Neural cell (in vitro differentiated cells): Measurements from ENCODE around the gene BCL2L11. TPM values are rescaled to one million over a fixed set of nuclear protein-coding genes. Genes with fewer than 3 reads are reported as not detected.

ENCODE experiments used
- H2AFZ ChIP-seq: fragments of 200-600, 300-800 bp; sonication (generic), shearing (Covaris generic); 2 replicates; pipeline ENCODE4 v1.6.0; 2014; ENCODE audit warnings: low read depth, mild to moderate bottlenecking, antibody characterized with exemption, low read length, moderate library complexity
- H3F3A ChIP-seq: fragments of 200-600 bp; shearing (Covaris generic); 2 replicates; pipeline ENCODE4 v1.6.1; 2016; ENCODE audit warnings: mild to moderate bottlenecking, moderate library complexity, mixed read lengths, antibody characterized with exemption, low read length; ENCODE audit not compliant: insufficient read depth, poor library complexity, severe bottlenecking
- H3K27ac ChIP-seq: fragments of 200-600, 300-800 bp; sonication (generic), shearing (Covaris generic); 2 replicates; pipeline ENCODE4 v1.5.1; 2014; ENCODE audit warnings: mild to moderate bottlenecking, low read length, moderate library complexity
- H3K27me3 ChIP-seq: fragments of 300-800, 200-600 bp; sonication (generic), shearing (Covaris generic); 2 replicates; pipeline ENCODE4 v1.6.0; 2014; ENCODE audit warnings: mild to moderate bottlenecking, low read depth, low read length, moderate library complexity; ENCODE audit not compliant: insufficient read depth
- H3K36me3 ChIP-seq: fragments of 300-800, 200-600 bp; sonication (generic), shearing (Covaris generic); 2 replicates; pipeline ENCODE4 v1.5.1; 2014; ENCODE audit warnings: mild to moderate bottlenecking, antibody characterized with exemption, low read length, moderate library complexity; ENCODE audit not compliant: insufficient read depth
- H3K4me2 ChIP-seq: fragments of 300-800, 200-600 bp; sonication (generic), shearing (Covaris generic); 2 replicates; pipeline ENCODE4 v1.6.0; 2014; ENCODE audit warnings: mild to moderate bottlenecking, low read length
- H3K4me3 ChIP-seq: fragments of 300-800, 200-600 bp; sonication (generic), shearing (Covaris generic); 2 replicates; pipeline ENCODE4 v1.5.1; 2014; ENCODE audit warnings: mild to moderate bottlenecking, low read length, moderate library complexity
- H3K79me2 ChIP-seq: fragments of 200-600 bp; shearing (Covaris generic); replicated peaks from 2 replicates; pipeline ENCODE4 v1.6.0; 2014; ENCODE audit warnings: mild to moderate bottlenecking, low read length, moderate library complexity; ENCODE audit not compliant: insufficient read depth
- H3K9ac ChIP-seq: fragments of 300-800, 200-600 bp; sonication (generic), shearing (Covaris generic); 2 replicates; pipeline ENCODE4 v1.6.1; 2016; ENCODE audit warnings: mild to moderate bottlenecking, low read length, mixed read lengths
- H3K9me2 ChIP-seq: fragments of 200-600 bp; shearing (Covaris generic); 2 replicates; pipeline ENCODE4 v1.6.1; 2016; ENCODE audit warnings: mild to moderate bottlenecking, low read length, mixed read lengths; ENCODE audit not compliant: insufficient read depth
- H3K9me3 ChIP-seq: fragments of 200-600, 300-800 bp; sonication (generic), shearing (Covaris generic); 2 replicates; pipeline ENCODE4 v1.6.1; 2016; ENCODE audit warnings: mild to moderate bottlenecking, mixed run types, low read length, moderate library complexity, mixed read lengths
- H4K20me1 ChIP-seq: fragments of 200-600 bp; shearing (Covaris generic); 2 replicates; pipeline ENCODE4 v1.6.1; 2016; ENCODE audit warnings: mild to moderate bottlenecking, mixed run types; ENCODE audit not compliant: insufficient read depth
- CTCF ChIP-seq: fragments of 450-650 bp; IDR thresholded peaks from 2 replicates; pipeline ENCODE4 v1.5.1; 2014; ENCODE audit warnings: antibody characterized with exemption, mild to moderate bottlenecking, moderate library complexity; ENCODE audit not compliant: poor library complexity, severe bottlenecking
- EP300 ChIP-seq: fragments of 450-650 bp; conservative IDR thresholded peaks from 2 replicates; pipeline ENCODE4 v1.6.1; 2014; ENCODE audit warnings: antibody characterized with exemption, mild to moderate bottlenecking, moderate library complexity; ENCODE audit not compliant: poor library complexity, severe bottlenecking
- EZH2 ChIP-seq: fragments of 200-600, 300-800 bp; shearing (Covaris generic), sonication (generic); IDR thresholded peaks from 2 replicates; pipeline ENCODE4 v1.6.1; 2014; ENCODE audit warnings: antibody characterized with exemption, low read length, borderline replicate concordance, mild to moderate bottlenecking; ENCODE audit not compliant: insufficient read depth, poor library complexity, severe bottlenecking
- MXI1 ChIP-seq: fragments of 450-650 bp; conservative IDR thresholded peaks from 2 replicates; pipeline ENCODE4 v1.6.1; 2014; ENCODE audit warnings: antibody characterized with exemption, mild to moderate bottlenecking; ENCODE audit not compliant: poor library complexity, severe bottlenecking
- POLR2AphosphoS5 ChIP-seq: IDR thresholded peaks from 2 replicates; pipeline ENCODE4 v1.6.1; 2012
- RAD21 ChIP-seq: fragments of 450-650 bp; conservative IDR thresholded peaks from 2 replicates; pipeline ENCODE4 v1.6.1; 2014; ENCODE audit warnings: antibody characterized with exemption, mild to moderate bottlenecking, moderate library complexity
- REST ChIP-seq: IDR thresholded peaks from 2 replicates; pipeline ENCODE4 v1.6.1; 2012; ENCODE audit warnings: borderline replicate concordance
- SMC3 ChIP-seq: fragments of 450-650 bp; conservative IDR thresholded peaks from 2 replicates; pipeline ENCODE4 v1.6.1; 2014; ENCODE audit warnings: antibody characterized with exemption, mild to moderate bottlenecking, moderate library complexity; ENCODE audit not compliant: poor library complexity
- TAF1 ChIP-seq: IDR thresholded peaks from 2 replicates; pipeline ENCODE4 v1.6.1; 2012; ENCODE audit warnings: low read depth
- polyA plus RNA-seq: library from polyadenylated mRNA; depleted of rRNA; stranded (reverse); fragments of >200 nt; gene quantifications from 2 replicates; pipeline ENCODE4 v1.2.3, GENCODE V29; 2014

BCL2L11 gene
- polyA plus RNA-seq, 1 donor from 2014 or later, result 2.6 TPM

GRCh38 chr2:111108745-111109271 is 11.9 kb upstream of the BCL2L11 start:
- Histone ChIP-seq H3K27ac (no peak overlapping the region), H3K9me3 (no peaks in the 10 kb centered on the region), H3K4me2 (no peak overlapping the region), H3K4me3 (no peak overlapping the region), H3K36me3 (no peaks in the 10 kb centered on the region), H4K20me1 (no peaks in the 10 kb centered on the region), H3F3A (no peaks in the 10 kb centered on the region), H3K9me2 (no peaks in the 10 kb centered on the region), H3K79me2 (no peaks in the 10 kb centered on the region), H3K27me3 (no peaks in the 10 kb centered on the region), H3K9ac (no peak overlapping the region), H2AFZ (no peak overlapping the region)
- TF ChIP-seq SMC3 (no peak), RAD21 (no peak), REST (no peak), MXI1 (no peak), EZH2 (no peak), CTCF (no peak), TAF1 (no peak), EP300 (no peak)

- Histone ChIP-seq H3K9me2 (no peaks in the 10 kb centered on the region), H3K27ac (no peak overlapping the region)
- no peak for TF ChIP-seq POLR2AphosphoS5
- no peak for TF ChIP-seq MXI1
- TF ChIP-seq REST, result no peak
- TF ChIP-seq SMC3, result no peak
- no peak for TF ChIP-seq CTCF
- no peak for TF ChIP-seq EP300
- TF ChIP-seq TAF1, result no peak
- no peak for TF ChIP-seq RAD21
- TF ChIP-seq EZH2, result no peak
These were observed 9.5 kb upstream of the BCL2L11 start for GRCh38 chr2:111111101-111111755.

More at GRCh38 chr2:111111101-111111755, 9.5 kb upstream of the BCL2L11 start:
- Histone ChIP-seq H4K20me1 (no peaks in the 10 kb centered on the region), H3K4me3 (no peak overlapping the region), H2AFZ (no peak overlapping the region), H3K36me3 (no peaks in the 10 kb centered on the region), H3K27me3 (peaks cover 7% of the 10 kb centered on the region), H3K79me2 (no peaks in the 10 kb centered on the region), H3K9ac (no peak overlapping the region), H3F3A (no peaks in the 10 kb centered on the region), H3K9me3 (no peaks in the 10 kb centered on the region), H3K4me2 (no peak overlapping the region)
